PC-3 (cell line): ENCODE results near the gene ABCB8.

Experiments used
- CTCF ChIP-seq: fragments of 300-600 bp; sonication (generic); conservative IDR thresholded peaks from 2 replicates; pipeline ENCODE4 v1.5.1; 2017; ENCODE audit warnings: antibody characterized with exemption, low read depth, mild to moderate bottlenecking, low read length
- EZH2 ChIP-seq: fragments of 300-600 bp; sonication (generic); IDR thresholded peaks from one replicate; pipeline ENCODE4 v1.6.1; 2017; ENCODE audit warnings: antibody characterized with exemption, mild to moderate bottlenecking, low read length; ENCODE audit not compliant: unreplicated experiment
- EZH2phosphoT487 ChIP-seq: fragments of 300-600 bp; sonication (generic); IDR thresholded peaks from 2 replicates; pipeline ENCODE4 v1.6.1; 2018; ENCODE audit warnings: mild to moderate bottlenecking, antibody characterized with exemption, low read length, borderline replicate concordance

GRCh38 chr7:150994141-150994837 lies 34.0 kb upstream of the ABCB8 start:
- TF ChIP-seq CTCF (no peak), EZH2phosphoT487 (no peak), EZH2 (no peak)
